HCT116 (cell line): ENCODE data around the gene CADPS. TPM values are rescaled to one million over a fixed set of nuclear protein-coding genes. Genes with fewer than 3 reads are reported as not detected.

Experiments used
- ATAC-seq: fragments of 200-7000 bp; cut with Tn5 transposase; 2 replicates; pipeline ENCODE4 v1.9.1; 2020; ENCODE audit warnings: mild to moderate bottlenecking, moderate library complexity
- BruUV-seq: library from RNA; stranded (reverse); fragments of 400-500 nt; replicated peaks from 2 replicates; lab custom pipeline; 2021; lab: Mats Ljungman, UMichigan
- CTCF ChIA-PET: fragments of 300-600 bp; sonication (Branson Sonifier 250); formaldehyde crosslinking; loops from one replicate; lab custom pipeline; 2021; ENCODE audit warnings: antibody characterized with exemption; lab: Charles Lee
- POLR2A ChIA-PET: fragments of 300-600, 350-600 bp; sonication (Branson Sonifier 250); formaldehyde crosslinking; loops from one replicate; lab custom pipeline; 2021; ENCODE audit warnings: antibody characterized with exemption; lab: Charles Lee
- RAD21 ChIA-PET, 2 experiments: fragments of 300-600 bp; sonication (Branson Sonifier 250); formaldehyde crosslinking; loops; one replicate each; lab custom pipeline; 2023; ENCODE audit warnings: low total read pairs in 2 of 2; ENCODE audit not compliant: uncharacterized antibody in 2 of 2, unreplicated experiment in 2 of 2, low non-redundant PET in 1 of 2; lab: Charles Lee
- DNase-seq: peaks from one replicate; pipeline ENCODE4 v3.0.0-alpha.2; 2010; ENCODE audit warnings: low read depth, low spot score
- H2AFZ ChIP-seq: fragments of 200-600 bp; shearing (Covaris generic), sonication (generic); 2 replicates; pipeline ENCODE4 v1.6.1; 2017; ENCODE audit warnings: low read depth, mixed run types, mixed read lengths, antibody characterized with exemption, low read length; ENCODE audit not compliant: poor library complexity, severe bottlenecking
- H3K27ac ChIP-seq: 2 replicates; pipeline ENCODE4 v1.5.1; 2012; ENCODE audit warnings: low read depth, low read length
- H3K27me3 ChIP-seq: fragments of 200-600 bp; sonication (generic); 2 replicates; pipeline ENCODE4 v1.6.1; 2016; ENCODE audit warnings: mixed run types, low read length, mixed read lengths; ENCODE audit not compliant: insufficient read depth
- H3K36me3 ChIP-seq, 2 experiments: fragments of 200-500 bp in 1 of 2; fragments of 200-600 bp in 1 of 2; sonication (Bioruptor generic) in 1 of 2; sonication (generic) in 1 of 2; 2 replicates each; pipeline versions ENCODE4 v1.5.1 to v1.6.1; 2014 to 2016; ENCODE audit warnings: low read length in 2 of 2, inconsistent platforms in 1 of 2, mixed read lengths in 1 of 2, mixed run types in 1 of 2; ENCODE audit not compliant: insufficient read depth in 2 of 2, control insufficient read depth in 1 of 2
- H3K4me1 ChIP-seq, 2 experiments: fragments of 200-600 bp in 1 of 2; sonication (generic) in 1 of 2; 2 replicates each; pipeline versions ENCODE4 v1.5.1 to v1.6.1; 2012 to 2017; ENCODE audit warnings: low read length in 2 of 2, inconsistent platforms in 1 of 2, mild to moderate bottlenecking in 1 of 2, mixed read lengths in 1 of 2, mixed run types in 1 of 2, moderate library complexity in 1 of 2; ENCODE audit not compliant: insufficient read depth in 2 of 2, control insufficient read depth in 1 of 2
- H3K4me2 ChIP-seq: fragments of 200-600 bp; sonication (generic); 2 replicates; pipeline ENCODE4 v1.6.1; 2017; ENCODE audit warnings: mixed run types, low read length, mixed read lengths
- H3K4me3 ChIP-seq, 2 experiments: fragments of 200-600 bp in 1 of 2; sonication (generic) in 1 of 2; replicated peaks in 1 of 2; 2 replicates each; pipeline ENCODE4 v1.5.1; 2011 to 2016; ENCODE audit warnings: low read length in 2 of 2, control low read depth in 1 of 2, low read depth in 1 of 2, mild to moderate bottlenecking in 1 of 2, mixed read lengths in 1 of 2, mixed run types in 1 of 2
- H3K79me2 ChIP-seq: fragments of 200-600 bp; sonication (generic); 2 replicates; pipeline ENCODE4 v1.6.1; 2017; ENCODE audit warnings: mild to moderate bottlenecking, mixed run types, low read length, moderate library complexity, mixed read lengths; ENCODE audit not compliant: insufficient read depth
- H3K9ac ChIP-seq: fragments of 200-600 bp; sonication (generic); 2 replicates; pipeline ENCODE4 v1.6.1; 2016; ENCODE audit warnings: low read length, mixed read lengths
- H3K9me2 ChIP-seq: fragments of 200-600 bp; sonication (generic), shearing (Covaris generic); 2 replicates; pipeline ENCODE4 v1.6.1; 2017; ENCODE audit warnings: mixed run types, mild to moderate bottlenecking, moderate library complexity; ENCODE audit not compliant: insufficient read depth
- H3K9me3 ChIP-seq, 2 experiments: fragments of 200-500 bp in 1 of 2; fragments of 200-600 bp in 1 of 2; sonication (Bioruptor generic) in 1 of 2; sonication (generic) in 1 of 2; 2 replicates each; pipeline ENCODE4 v1.6.1; 2014 to 2017; ENCODE audit warnings: low read length in 2 of 2, mixed read lengths in 2 of 2, inconsistent platforms in 1 of 2, low read depth in 1 of 2, mild to moderate bottlenecking in 1 of 2, mixed run types in 1 of 2, moderate library complexity in 1 of 2; ENCODE audit not compliant: control insufficient read depth in 1 of 2, insufficient read depth in 1 of 2
- H4K20me1 ChIP-seq: fragments of 200-600 bp; sonication (generic), shearing (Covaris generic); 2 replicates; pipeline ENCODE4 v1.6.1; 2017; ENCODE audit warnings: mixed run types, mild to moderate bottlenecking, moderate library complexity; ENCODE audit not compliant: insufficient read depth
- CBX3 ChIP-seq: IDR thresholded peaks from 2 replicates; pipeline ENCODE4 v1.6.1; 2012; ENCODE audit warnings: low read depth
- JUND ChIP-seq: IDR thresholded peaks from 2 replicates; pipeline ENCODE4 v1.6.1; 2012
- POLR2A ChIP-seq: IDR thresholded peaks from 2 replicates; pipeline ENCODE4 v1.7.0; 2011; ENCODE audit warnings: borderline replicate concordance; ENCODE audit not compliant: insufficient read depth, insufficient read length; ENCODE audit errors: extremely low read depth
- SRF ChIP-seq: IDR thresholded peaks from 2 replicates; pipeline ENCODE4 v1.6.1; 2012; ENCODE audit warnings: low read depth
- ZNF274 ChIP-seq: fragments of 200-500 bp; sonication (Bioruptor generic); IDR thresholded peaks from 2 replicates; pipeline ENCODE4 v1.6.1; 2014; ENCODE audit warnings: mild to moderate bottlenecking, low read depth, low read length, inconsistent platforms
- intact Hi-C: fragments of 100-400 bp; cut with micrococcal nuclease; formaldehyde crosslinking; loops from 2 replicates; pipeline ENCODE4 v1.10.0; 2022
- total RNA-seq: library from RNA; stranded (reverse); gene quantifications from one replicate; pipeline ENCODE4 v1.2.1, GENCODE V29; 2021; ENCODE audit not compliant: unreplicated experiment
- TF ChIP-seq, protein P1 (sequence below): IDR thresholded peaks from 2 replicates; pipeline ENCODE4 v1.6.1; 2012; ENCODE audit warnings: low read depth

The CADPS gene
- total RNA-seq, 1 experiment from 2014 or later, result not detected

- DNase-seq, result no peak
These were observed 336.4 kb downstream of the CADPS start for GRCh38 chr3:62538691-62539356.

More at GRCh38 chr3:62538691-62539356, 336.4 kb downstream of the CADPS start:
- H3K36me3 ChIP-seq, result no peaks in the 10 kb centered on the region
- H3K79me2 ChIP-seq, result no peaks in the 10 kb centered on the region
- ChIA-PET CTCF (no interaction called here), POLR2A (no interaction called here), RAD21 (no interaction called here)
- TF ChIP-seq JUND (no peak), POLR2A (no peak), SRF (no peak), CBX3 (no peak), ZNF274 (no peak)
- TF ChIP-seq, protein P1, sequence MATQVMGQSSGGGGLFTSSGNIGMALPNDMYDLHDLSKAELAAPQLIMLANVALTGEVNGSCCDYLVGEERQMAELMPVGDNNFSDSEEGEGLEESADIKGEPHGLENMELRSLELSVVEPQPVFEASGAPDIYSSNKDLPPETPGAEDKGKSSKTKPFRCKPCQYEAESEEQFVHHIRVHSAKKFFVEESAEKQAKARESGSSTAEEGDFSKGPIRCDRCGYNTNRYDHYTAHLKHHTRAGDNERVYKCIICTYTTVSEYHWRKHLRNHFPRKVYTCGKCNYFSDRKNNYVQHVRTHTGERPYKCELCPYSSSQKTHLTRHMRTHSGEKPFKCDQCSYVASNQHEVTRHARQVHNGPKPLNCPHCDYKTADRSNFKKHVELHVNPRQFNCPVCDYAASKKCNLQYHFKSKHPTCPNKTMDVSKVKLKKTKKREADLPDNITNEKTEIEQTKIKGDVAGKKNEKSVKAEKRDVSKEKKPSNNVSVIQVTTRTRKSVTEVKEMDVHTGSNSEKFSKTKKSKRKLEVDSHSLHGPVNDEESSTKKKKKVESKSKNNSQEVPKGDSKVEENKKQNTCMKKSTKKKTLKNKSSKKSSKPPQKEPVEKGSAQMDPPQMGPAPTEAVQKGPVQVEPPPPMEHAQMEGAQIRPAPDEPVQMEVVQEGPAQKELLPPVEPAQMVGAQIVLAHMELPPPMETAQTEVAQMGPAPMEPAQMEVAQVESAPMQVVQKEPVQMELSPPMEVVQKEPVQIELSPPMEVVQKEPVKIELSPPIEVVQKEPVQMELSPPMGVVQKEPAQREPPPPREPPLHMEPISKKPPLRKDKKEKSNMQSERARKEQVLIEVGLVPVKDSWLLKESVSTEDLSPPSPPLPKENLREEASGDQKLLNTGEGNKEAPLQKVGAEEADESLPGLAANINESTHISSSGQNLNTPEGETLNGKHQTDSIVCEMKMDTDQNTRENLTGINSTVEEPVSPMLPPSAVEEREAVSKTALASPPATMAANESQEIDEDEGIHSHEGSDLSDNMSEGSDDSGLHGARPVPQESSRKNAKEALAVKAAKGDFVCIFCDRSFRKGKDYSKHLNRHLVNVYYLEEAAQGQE, result no peak
- intact Hi-C loops, result no loop called here
- no peaks in the 10 kb centered on the region for H3K9me2 ChIP-seq
- H3K27me3 ChIP-seq, result peaks cover 60% of the 10 kb centered on the region
- no peaks in the 10 kb centered on the region for H3K9me3 ChIP-seq
- H3K9ac ChIP-seq, result no peak overlapping the region
- no peaks in the 10 kb centered on the region for H3K4me1 ChIP-seq
- no peaks in the 10 kb centered on the region for H4K20me1 ChIP-seq
- H2AFZ ChIP-seq, result no peak overlapping the region
- no peak for ATAC-seq
- H3K4me2 ChIP-seq, result no peak overlapping the region
- BruUV-seq, result no TSS peak
- no peak overlapping the region for H3K27ac ChIP-seq
- H3K4me3 ChIP-seq, result no peak overlapping the region
